Nephron (organoid): ENCODE results near the gene BRME1.
A peak's percentile ranks its signal among the peaks of the same experiment; 100 is the strongest.

ENCODE experiments used
- H3K27ac Mint-ChIP-seq, 3 experiments: 2 replicates each; pipeline ENCODE4 v1.8.0; 2020; ENCODE audit warnings: mixed read lengths in 3 of 3, mild to moderate bottlenecking in 2 of 3, moderate library complexity in 1 of 3
- H3K27me3 Mint-ChIP-seq: 2 replicates; pipeline ENCODE4 v1.8.0; 2021; ENCODE audit warnings: low read depth, mild to moderate bottlenecking, moderate library complexity, mixed read lengths
- H3K36me3 Mint-ChIP-seq: 2 replicates; pipeline ENCODE4 v1.8.0; 2020; ENCODE audit warnings: low read depth, mixed read lengths
- H3K4me1 Mint-ChIP-seq: 2 replicates; pipeline ENCODE4 v1.8.0; 2020; ENCODE audit warnings: mixed read lengths
- H3K4me3 Mint-ChIP-seq, 3 experiments: 2 replicates each; pipeline ENCODE4 v1.8.0; 2020; ENCODE audit warnings: mild to moderate bottlenecking in 3 of 3, mixed read lengths in 3 of 3, moderate library complexity in 2 of 3
- H3K9me3 Mint-ChIP-seq: 2 replicates; pipeline ENCODE4 v1.8.0; 2020; ENCODE audit warnings: mixed read lengths
- TF ChIP-seq, protein P1 (sequence below), 3 experiments: fragments of 200-600 bp; sonication (generic); IDR thresholded peaks; one replicate each; pipeline ENCODE4 v1.5.0; 2021; ENCODE audit warnings: antibody characterized with exemption in 3 of 3; ENCODE audit not compliant: unreplicated experiment in 3 of 3

The BRME1 gene

DNA sequence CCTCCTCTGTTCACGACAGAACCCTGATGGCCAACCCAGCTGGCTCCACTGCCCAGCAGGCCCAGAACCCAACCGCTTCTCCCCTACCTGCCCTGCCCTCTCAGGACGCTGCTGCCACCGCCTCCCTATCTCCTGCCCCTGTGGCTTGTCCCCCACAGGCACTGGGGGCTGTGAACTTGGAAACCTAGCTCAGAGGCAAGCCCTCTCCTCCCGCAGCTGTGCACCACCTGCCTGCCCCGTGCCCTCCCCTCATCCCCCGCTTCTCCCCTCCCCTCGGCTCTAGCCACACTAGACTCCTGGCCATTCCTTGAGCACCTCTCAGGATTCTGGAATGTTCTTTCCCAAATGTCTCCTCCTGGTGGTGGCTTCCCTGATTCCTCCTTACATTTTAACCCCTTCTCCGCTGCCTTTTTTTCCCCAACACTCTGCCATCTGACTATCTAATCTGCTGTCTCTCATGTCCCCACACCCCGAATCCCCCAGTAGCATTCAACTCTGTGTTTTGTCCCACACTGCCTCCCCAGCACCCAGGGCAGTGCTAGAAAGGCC is 22.3 kb downstream of the BRME1 start:
- no peaks in the 10 kb centered on the region for H3K9me3 Mint-ChIP-seq
- peaks cover 34% of the 10 kb centered on the region for H3K4me1 Mint-ChIP-seq
- H3K4me3 Mint-ChIP-seq = peak overlapping the region in 1 of 3 experiments; percentile 1
- H3K36me3 Mint-ChIP-seq = no peaks in the 10 kb centered on the region
- no peaks in the 10 kb centered on the region for H3K27me3 Mint-ChIP-seq
- TF ChIP-seq, protein P1, sequence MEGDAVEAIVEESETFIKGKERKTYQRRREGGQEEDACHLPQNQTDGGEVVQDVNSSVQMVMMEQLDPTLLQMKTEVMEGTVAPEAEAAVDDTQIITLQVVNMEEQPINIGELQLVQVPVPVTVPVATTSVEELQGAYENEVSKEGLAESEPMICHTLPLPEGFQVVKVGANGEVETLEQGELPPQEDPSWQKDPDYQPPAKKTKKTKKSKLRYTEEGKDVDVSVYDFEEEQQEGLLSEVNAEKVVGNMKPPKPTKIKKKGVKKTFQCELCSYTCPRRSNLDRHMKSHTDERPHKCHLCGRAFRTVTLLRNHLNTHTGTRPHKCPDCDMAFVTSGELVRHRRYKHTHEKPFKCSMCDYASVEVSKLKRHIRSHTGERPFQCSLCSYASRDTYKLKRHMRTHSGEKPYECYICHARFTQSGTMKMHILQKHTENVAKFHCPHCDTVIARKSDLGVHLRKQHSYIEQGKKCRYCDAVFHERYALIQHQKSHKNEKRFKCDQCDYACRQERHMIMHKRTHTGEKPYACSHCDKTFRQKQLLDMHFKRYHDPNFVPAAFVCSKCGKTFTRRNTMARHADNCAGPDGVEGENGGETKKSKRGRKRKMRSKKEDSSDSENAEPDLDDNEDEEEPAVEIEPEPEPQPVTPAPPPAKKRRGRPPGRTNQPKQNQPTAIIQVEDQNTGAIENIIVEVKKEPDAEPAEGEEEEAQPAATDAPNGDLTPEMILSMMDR (IDR thresholded peaks at IDR 0.05; ENCODE audit: unreplicated experiment in 3 of 3) = peak in 1 of 3 experiments; percentile 26
- H3K27ac Mint-ChIP-seq = peak overlapping the region; percentile 75 to 85 (median 78)

DNA sequence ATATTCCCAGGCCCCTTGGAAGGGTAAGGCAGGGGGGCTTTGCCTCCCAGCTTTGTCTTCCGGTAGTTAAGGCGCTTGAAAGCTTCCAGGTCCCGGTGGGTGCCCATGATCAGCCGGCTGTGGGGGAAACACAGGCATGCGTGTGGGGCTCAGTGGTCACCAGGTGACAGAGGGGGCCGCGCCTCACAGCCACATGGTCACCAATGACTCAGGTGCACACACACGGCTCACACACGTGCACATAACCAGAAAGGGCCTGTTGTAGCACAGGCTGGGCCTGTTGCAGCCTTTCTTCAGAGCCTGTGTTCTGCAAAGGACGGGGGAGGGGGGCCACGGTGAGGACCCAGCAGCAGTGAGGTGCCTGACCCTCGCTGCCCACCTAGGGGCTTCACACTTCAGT is 23.1 kb downstream of the BRME1 start:
- H3K27me3 Mint-ChIP-seq = no peaks in the 10 kb centered on the region
- peaks cover 34% of the 10 kb centered on the region for H3K4me1 Mint-ChIP-seq
- no peak overlapping the region for H3K4me3 Mint-ChIP-seq
- TF ChIP-seq, protein P1 (IDR thresholded peaks at IDR 0.05; ENCODE audit: unreplicated experiment in 3 of 3) = no peak
- no peaks in the 10 kb centered on the region for H3K36me3 Mint-ChIP-seq
- peak overlapping the region in 1 of 3 experiments; percentile 95 for H3K27ac Mint-ChIP-seq
- no peaks in the 10 kb centered on the region for H3K9me3 Mint-ChIP-seq

DNA sequence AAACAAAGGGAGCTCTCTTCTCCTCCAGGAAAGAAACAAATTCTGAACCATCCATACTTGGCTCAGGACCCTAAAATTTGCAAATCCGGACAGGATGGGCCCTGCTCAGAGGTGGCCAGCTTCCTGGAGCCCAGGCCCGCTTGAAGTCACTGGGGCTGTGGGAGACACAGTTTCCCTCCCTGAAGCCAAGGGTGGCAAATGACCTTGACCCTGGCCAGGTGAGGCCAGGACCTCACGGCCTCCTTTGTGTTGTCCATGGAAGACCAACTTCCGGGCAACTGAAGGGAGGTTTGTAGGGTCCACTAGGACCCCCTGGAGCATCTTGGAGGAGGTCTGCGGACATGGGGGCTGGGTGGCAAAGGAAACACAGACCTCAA is 23.5 kb downstream of the BRME1 start:
- peaks cover 34% of the 10 kb centered on the region for H3K4me1 Mint-ChIP-seq
- H3K36me3 Mint-ChIP-seq = no peaks in the 10 kb centered on the region
- TF ChIP-seq, protein P1 (IDR thresholded peaks at IDR 0.05; ENCODE audit: unreplicated experiment in 3 of 3) = no peak
- peak overlapping the region; percentile 95 to 98 (median 95) for H3K27ac Mint-ChIP-seq
- H3K9me3 Mint-ChIP-seq = no peaks in the 10 kb centered on the region
- no peaks in the 10 kb centered on the region for H3K27me3 Mint-ChIP-seq
- H3K4me3 Mint-ChIP-seq = no peak overlapping the region

DNA sequence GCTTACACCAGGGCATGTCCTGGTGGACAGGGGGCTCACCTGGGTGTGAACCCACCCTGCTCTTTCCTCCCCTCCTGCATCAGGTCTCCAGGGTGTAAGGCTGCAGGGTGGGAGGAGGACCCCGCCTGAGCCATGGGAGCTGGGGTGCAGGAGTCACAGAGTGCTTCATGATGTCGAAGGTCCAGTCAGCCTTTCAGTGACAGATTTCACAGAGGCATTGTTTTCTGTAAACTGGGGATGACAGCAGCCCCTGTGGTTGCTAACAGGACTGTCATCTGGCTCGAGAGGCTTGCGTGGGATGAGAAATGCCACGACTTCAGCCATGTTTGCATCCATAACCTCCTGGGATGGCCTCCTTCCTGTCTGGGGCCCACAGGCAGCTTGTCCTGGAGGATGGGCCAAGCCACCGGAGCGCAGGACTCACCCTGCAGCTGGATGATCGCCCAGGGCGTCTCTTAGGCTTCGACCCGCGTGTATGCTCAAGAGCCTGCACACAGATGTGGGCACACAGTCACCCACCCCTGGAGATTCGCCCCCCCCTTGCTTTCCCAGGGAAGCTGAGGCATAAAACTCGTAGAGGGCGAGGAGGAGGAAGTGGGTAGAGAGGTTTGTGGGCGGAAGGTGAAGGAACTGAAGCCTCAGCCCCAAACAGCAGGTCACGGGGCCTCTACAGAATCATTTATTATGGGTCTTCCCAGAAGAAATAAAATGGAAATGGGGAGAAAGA is 24.1 kb downstream of the BRME1 start:
- Mint-ChIP-seq H3K4me1 (peaks cover 34% of the 10 kb centered on the region), H3K9me3 (no peaks in the 10 kb centered on the region), H3K27me3 (no peaks in the 10 kb centered on the region), H3K36me3 (no peaks in the 10 kb centered on the region), H3K27ac (peak overlapping the region; percentile 95 to 98 (median 95)), H3K4me3 (peak overlapping the region in 2 of 3 experiments; percentile 13 to 38)
- TF ChIP-seq, protein P1 (IDR thresholded peaks at IDR 0.05; ENCODE audit: unreplicated experiment in 3 of 3) = no peak

DNA sequence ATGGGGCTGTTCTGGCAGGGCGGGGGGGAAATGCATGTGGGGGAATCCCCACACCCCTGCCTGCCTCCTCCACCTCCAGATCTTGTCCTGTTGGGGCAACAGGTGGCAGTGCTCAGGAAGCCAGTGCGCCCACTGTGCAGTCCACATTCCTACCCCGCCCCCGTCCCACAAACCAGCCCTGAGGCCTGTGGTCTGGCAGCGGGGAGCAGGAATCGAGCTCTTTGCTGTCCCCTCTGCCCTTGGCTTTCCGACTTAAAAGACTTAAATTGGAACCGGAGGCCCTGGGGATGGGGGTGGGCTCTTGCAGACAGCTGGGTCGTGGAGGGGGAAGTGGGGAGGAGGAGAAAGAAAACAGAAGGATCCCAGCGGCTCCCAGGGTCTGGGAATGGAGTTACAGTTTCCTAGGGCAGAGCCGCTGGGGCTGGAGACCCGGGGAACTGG is 24.6 kb downstream of the BRME1 start:
- Mint-ChIP-seq H3K27ac (peak overlapping the region; percentile 95 to 98 (median 95)), H3K27me3 (no peaks in the 10 kb centered on the region), H3K4me1 (peaks cover 34% of the 10 kb centered on the region), H3K4me3 (peak overlapping the region in 2 of 3 experiments; percentile 13 to 34), H3K9me3 (no peaks in the 10 kb centered on the region), H3K36me3 (no peaks in the 10 kb centered on the region)
- TF ChIP-seq, protein P1 (IDR thresholded peaks at IDR 0.05; ENCODE audit: unreplicated experiment in 3 of 3) = no peak
